Panc1 (cell line): ENCODE data around the gene KLF18. TPM values are rescaled to one million over a fixed set of nuclear protein-coding genes. Genes with fewer than 3 reads are reported as not detected.

Experiments
- ATAC-seq: fragments of 200-7000 bp; cut with Tn5 transposase; 2 replicates; pipeline ENCODE4 v1.9.1; 2020; ENCODE audit warnings: mild to moderate bottlenecking, moderate library complexity
- Bru-seq: library from RNA; stranded (reverse); fragments of 400-500 nt; gene quantifications from one replicate; lab custom pipeline; 2021; lab: Mats Ljungman, UMichigan
- BruChase-seq, 2 experiments: library from RNA; stranded (reverse); fragments of 400-500 nt; gene quantifications; one replicate each; lab custom pipeline; 2021; lab: Mats Ljungman, UMichigan
- BruUV-seq: library from RNA; stranded (reverse); fragments of 400-500 nt; replicated peaks from 2 replicates; lab custom pipeline; 2021; lab: Mats Ljungman, UMichigan
- CTCF ChIA-PET: fragments of 300-600 bp; sonication (Branson Sonifier 250); formaldehyde crosslinking; loops from one replicate; lab custom pipeline; 2022; ENCODE audit warnings: antibody characterized with exemption; lab: Charles Lee
- POLR2A ChIA-PET: fragments of 300-600 bp; sonication (Branson Sonifier 250); formaldehyde crosslinking; loops from one replicate; lab custom pipeline; 2022; ENCODE audit warnings: antibody characterized with exemption; lab: Charles Lee
- DNase-seq: peaks from one replicate; pipeline ENCODE4 v3.0.0-alpha.2; 2010; ENCODE audit warnings: low read depth, low spot score
- H3K27ac ChIP-seq: 2 replicates; pipeline ENCODE4 v1.5.1; 2011; ENCODE audit warnings: mild to moderate bottlenecking, low read length, inconsistent platforms
- H3K27me3 ChIP-seq: fragments of 200-500 bp; sonication (Bioruptor generic); 2 replicates; pipeline ENCODE4 v1.6.0; 2014; ENCODE audit warnings: low read length, inconsistent platforms; ENCODE audit not compliant: control insufficient read depth, insufficient read depth
- H3K36me3 ChIP-seq: fragments of 200-500 bp; sonication (Bioruptor generic); 2 replicates; pipeline ENCODE4 v1.5.1; 2014; ENCODE audit warnings: inconsistent platforms, mild to moderate bottlenecking, low read length, moderate library complexity; ENCODE audit not compliant: control insufficient read depth, insufficient read depth
- H3K4me1 ChIP-seq: 2 replicates; pipeline ENCODE4 v1.5.1; 2011; ENCODE audit warnings: inconsistent platforms, mild to moderate bottlenecking, low read length, moderate library complexity; ENCODE audit not compliant: control insufficient read depth, insufficient read depth
- H3K4me3 ChIP-seq, 2 experiments: 2 replicates each; pipeline ENCODE4 v1.5.1; 2011 to 2012; ENCODE audit warnings: low read depth in 2 of 2, low read length in 2 of 2, mild to moderate bottlenecking in 2 of 2, inconsistent platforms in 1 of 2, moderate library complexity in 1 of 2
- H3K9me3 ChIP-seq: fragments of 200-500 bp; sonication (Bioruptor generic); 2 replicates; pipeline ENCODE4 v1.5.1; 2014; ENCODE audit warnings: low read depth, mild to moderate bottlenecking, inconsistent platforms, low read length, moderate library complexity; ENCODE audit not compliant: control insufficient read depth, insufficient read depth
- CTCF ChIP-seq: fragments of 450-650 bp; IDR thresholded peaks from 2 replicates; pipeline ENCODE4 v1.5.1; 2017; ENCODE audit warnings: mild to moderate bottlenecking
- POLR2AphosphoS5 ChIP-seq: IDR thresholded peaks from 2 replicates; pipeline ENCODE4 v1.6.1; 2012; ENCODE audit warnings: mild to moderate bottlenecking, low read depth, low read length, moderate library complexity
- REST ChIP-seq, 2 experiments: IDR thresholded peaks; 2 replicates each; pipeline ENCODE4 v1.6.1; 2011 to 2012; ENCODE audit warnings: low read depth in 2 of 2, control low read depth in 1 of 2, low read length in 1 of 2, mild to moderate bottlenecking in 1 of 2, moderate library complexity in 1 of 2; ENCODE audit not compliant: insufficient read depth in 1 of 2
- SIN3A ChIP-seq: IDR thresholded peaks from 2 replicates; pipeline ENCODE4 v1.6.1; 2012; ENCODE audit warnings: low read depth, mild to moderate bottlenecking, low read length, moderate library complexity, borderline replicate concordance; ENCODE audit not compliant: insufficient read depth
- TCF7L2 ChIP-seq: IDR thresholded peaks from 2 replicates; pipeline ENCODE4 v1.6.1; 2011; ENCODE audit warnings: mild to moderate bottlenecking, low read depth, low read length, inconsistent platforms
- in situ Hi-C: cut with HindIII; loops from 2 replicates; pipeline ENCODE4 v1.10.0; 2016; ENCODE audit warnings: low sequenced_read_pairs, low pct_unique_long_range_greater_than_20kb
- intact Hi-C: fragments of 100-400 bp; cut with micrococcal nuclease; formaldehyde crosslinking; loops from one replicate; pipeline ENCODE4 v1.10.0; 2022; ENCODE audit not compliant: unreplicated experiment
- long read RNA-seq: library from polyadenylated mRNA; unstranded; transcript quantifications from one replicate; pipeline ENCODE4 v2.0.0, GENCODE V29; 2021; ENCODE audit not compliant: unreplicated experiment
- polyA plus RNA-seq: library from polyadenylated mRNA; unstranded; fragments of >200 nt; gene quantifications from one replicate; pipeline ENCODE4 v1.2.1, GENCODE V29; 2012; ENCODE audit warnings: missing spikeins; ENCODE audit not compliant: insufficient read length
- total RNA-seq: library from RNA; stranded (reverse); gene quantifications from one replicate; pipeline ENCODE4 v1.2.1, GENCODE V29; 2021; ENCODE audit not compliant: unreplicated experiment

Gene KLF18
- not detected for total RNA-seq
- polyA plus RNA-seq = not detected
- Bru-seq, nascent RNA = not detected
- BruChase-seq, experiment 1, labeled RNA remaining after a 2-hour chase = not detected
- not detected for BruChase-seq, experiment 2, labeled RNA remaining after a 6-hour chase
- long read RNA-seq = 0 reads

- BruUV-seq = no TSS peak
- in situ Hi-C loops = no loop called here
- H3K36me3 ChIP-seq = no peaks in the 10 kb centered on the region
- ChIA-PET POLR2A (no interaction called here), CTCF (no interaction called here)
- TF ChIP-seq SIN3A (no peak), TCF7L2 (no peak), CTCF (no peak), REST (IDR thresholded peaks at IDR 0.05; ENCODE audit: insufficient read depth in 1 of 2, low read depth in 2 of 2, low read length in 1 of 2) (no peak), POLR2AphosphoS5 (no peak)
- H3K27ac ChIP-seq = no peak within 1 kb of the TSS
- intact Hi-C loops = no loop called here
- peaks cover 5% of the 10 kb centered on the region; the same call in 1 of the 2 replicates for H3K9me3 ChIP-seq
- ATAC-seq (no peak), DNase-seq (no peak)
- H3K4me1 ChIP-seq = no peaks in the 10 kb centered on the region
- H3K4me3 ChIP-seq = no peak within 1 kb of the TSS
- H3K27me3 ChIP-seq = no peaks in the 10 kb centered on the region
Measured at GRCh38 chr1:44141531-44141930, at the start of gene KLF18. Gene KLF18 (minus strand): TSS chr1:44141631. CDS start chr1:44141631, 0 bp downstream.

GRCh38 chr1:44174630-44175029 is 33.2 kb upstream of the KLF18 start:
- no TSS peak for BruUV-seq
- Histone ChIP-seq H3K4me3 (no peak overlapping the region), H3K36me3 (no peaks in the 10 kb centered on the region), H3K27me3 (no peaks in the 10 kb centered on the region), H3K4me1 (no peaks in the 10 kb centered on the region), H3K27ac (no peak overlapping the region), H3K9me3 (peaks cover 13% of the 10 kb centered on the region; the same call in 1 of the 2 replicates)
- ChIA-PET CTCF (no interaction called here), POLR2A (no interaction called here)
- in situ Hi-C loops = no loop called here
- no peak for TF ChIP-seq POLR2AphosphoS5
- TF ChIP-seq REST (IDR thresholded peaks at IDR 0.05; ENCODE audit: insufficient read depth in 1 of 2, low read depth in 2 of 2, low read length in 1 of 2) = no peak
- intact Hi-C loops = no loop called here
- ATAC-seq = no peak
- no peak for DNase-seq
